GM13977 (cell line): Measurements from ENCODE around the gene NELFB.

Experiments
- DNase-seq: peaks from one replicate; pipeline ENCODE4 v3.0.0; 2012; ENCODE audit warnings: low spot score
- CTCF ChIP-seq: IDR thresholded peaks from 2 replicates; pipeline ENCODE4 v1.5.1; 2012; ENCODE audit warnings: mild to moderate bottlenecking, control low read depth; ENCODE audit not compliant: insufficient read depth; ENCODE audit errors: extremely low read depth, missing control alignments
- in situ Hi-C: fragments of 300-500 bp; cut with MboI; formaldehyde crosslinking; loops from one replicate; pipeline ENCODE4 v1.12.0; 2022; ENCODE audit warnings: low sequenced_read_pairs, low pct_unique_long_range_greater_than_20kb, mixed read lengths, inconsistent platforms; ENCODE audit not compliant: unreplicated experiment

Gene NELFB

GRCh38 chr9:137298401-137299202, 43.5 kb downstream of the NELFB start:
- no peak for TF ChIP-seq CTCF
- in situ Hi-C loops: loop anchor here (10.0 kb wide), 1 partner anchor 106 kb away; no protein-coding TSS in a partner anchor
- DNase-seq: no peak

- TF ChIP-seq CTCF: no peak
- DNase-seq: no peak
- in situ Hi-C loops: loop anchor here (10.0 kb wide), 1 partner anchor 106 kb away; no protein-coding TSS in a partner anchor
These were observed 44.1 kb downstream of the NELFB start for GRCh38 chr9:137299203-137299565.

GRCh38 chr9:137299938-137300337, 44.8 kb downstream of the NELFB start:
- in situ Hi-C loops: loop anchor here (10.0 kb wide), 1 partner anchor 105 kb away; no protein-coding TSS in a partner anchor
- no peak for TF ChIP-seq CTCF
- no peak for DNase-seq

GRCh38 chr9:137300567-137301080, 45.5 kb downstream of the NELFB start:
- in situ Hi-C loops: no loop called here
- TF ChIP-seq CTCF: no peak
- DNase-seq: no peak

GRCh38 chr9:137301081-137301947, 46.2 kb downstream of the NELFB start:
- DNase-seq: no peak
- in situ Hi-C loops: no loop called here
- peak; percentile 61 for TF ChIP-seq CTCF

- TF ChIP-seq CTCF: peak; percentile 23
- DNase-seq: peak; percentile 98
- in situ Hi-C loops: no loop called here
These were observed 47.0 kb downstream of the NELFB start, which contains the start of gene NRARP for GRCh38 chr9:137302118-137302448. TSS of gene NRARP (minus strand) at chr9:137302271. CDS start at chr9:137301928, 343 bp downstream.
